Keratinocyte (primary cell): ENCODE results near the gene APLP2. TPM values are rescaled to one million over a fixed set of nuclear protein-coding genes. Genes with fewer than 3 reads are reported as not detected.
A peak's percentile ranks its signal among the peaks of the same experiment; 100 is the strongest.

Experiments
- DNase-seq: peaks from one replicate; pipeline ENCODE4 v3.0.0-alpha.2; 2011; ENCODE audit warnings: low read depth, missing footprints, low spot score
- FAIRE-seq: peaks from 2 replicates; lab custom pipeline; 2011; peaks lifted over from hg19 to GRCh38; lab: Jason Lieb, UNC
- H2AFZ ChIP-seq: 2 replicates; pipeline ENCODE4 v1.6.0; 2012; ENCODE audit warnings: low read length, control low read depth, inconsistent platforms; ENCODE audit not compliant: control insufficient read depth
- H3K27ac ChIP-seq: 2 replicates; pipeline ENCODE4 v1.5.1; 2011; ENCODE audit warnings: low read length; ENCODE audit not compliant: control insufficient read depth, insufficient read depth
- H3K27me3 ChIP-seq: 3 replicates; pipeline ENCODE4 v1.6.0; 2011; ENCODE audit warnings: low read length; ENCODE audit not compliant: control insufficient read depth, insufficient read depth; ENCODE audit errors: extremely low read depth
- H3K36me3 ChIP-seq, 2 experiments: 2 replicates in 1 of 2; 3 replicates in 1 of 2; pipeline ENCODE4 v1.5.1; 2011; ENCODE audit warnings: low read length in 2 of 2, mild to moderate bottlenecking in 1 of 2; ENCODE audit not compliant: control insufficient read depth in 2 of 2, insufficient read depth in 2 of 2; ENCODE audit errors: extremely low read depth in 1 of 2
- H3K4me1 ChIP-seq: 3 replicates; pipeline ENCODE4 v1.5.1; 2011; ENCODE audit warnings: low read length; ENCODE audit not compliant: control insufficient read depth, insufficient read depth; ENCODE audit errors: extremely low read depth
- H3K4me2 ChIP-seq: 3 replicates; pipeline ENCODE4 v1.6.0; 2011; ENCODE audit warnings: low read depth, low read length; ENCODE audit not compliant: control insufficient read depth, insufficient read depth; ENCODE audit errors: extremely low read depth
- H3K4me3 ChIP-seq, 3 experiments: fragments of 200-600 bp in 1 of 3; sonication (generic) in 1 of 3; 2 replicates in 2 of 3; 3 replicates in 1 of 3; pipeline ENCODE4 v1.5.1; 2011 to 2016; ENCODE audit warnings: low read length in 3 of 3, mild to moderate bottlenecking in 3 of 3, control low read depth in 2 of 3, inconsistent platforms in 1 of 3, low read depth in 1 of 3, mixed read lengths in 1 of 3, mixed run types in 1 of 3, moderate library complexity in 1 of 3; ENCODE audit not compliant: control insufficient read depth in 2 of 3, insufficient read depth in 2 of 3; ENCODE audit errors: extremely low read depth in 1 of 3
- H3K79me2 ChIP-seq: 2 replicates; pipeline ENCODE4 v1.6.0; 2012; ENCODE audit warnings: low read length; ENCODE audit not compliant: control insufficient read depth, insufficient read depth
- H3K9ac ChIP-seq: 3 replicates; pipeline ENCODE4 v1.6.0; 2011; ENCODE audit warnings: low read length; ENCODE audit not compliant: control insufficient read depth, insufficient read depth; ENCODE audit errors: extremely low read depth
- H3K9me1 ChIP-seq: 3 replicates; pipeline ENCODE4 v1.6.0; 2011; ENCODE audit warnings: low read length; ENCODE audit not compliant: control insufficient read depth, insufficient read depth; ENCODE audit errors: extremely low read depth
- H3K9me3 ChIP-seq: 2 replicates; pipeline ENCODE4 v1.5.1; 2012; ENCODE audit warnings: low read depth, low read length; ENCODE audit not compliant: control insufficient read depth
- H4K20me1 ChIP-seq: 3 replicates; pipeline ENCODE4 v1.6.0; 2011; ENCODE audit warnings: low read length; ENCODE audit not compliant: control insufficient read depth, insufficient read depth; ENCODE audit errors: extremely low read depth
- CTCF ChIP-seq, 3 experiments: IDR thresholded peaks in 1 of 3; conservative IDR thresholded peaks in 1 of 3; optimal IDR thresholded peaks in 1 of 3; 2 replicates in 2 of 3; 3 replicates in 1 of 3; pipeline versions ENCODE3 to v1.5.1; 2011; ENCODE audit warnings: low read length in 3 of 3, mild to moderate bottlenecking in 3 of 3, moderate library complexity in 2 of 3, control low read depth in 1 of 3, inconsistent platforms in 1 of 3; ENCODE audit not compliant: insufficient read depth in 2 of 3; ENCODE audit errors: extremely low read depth in 1 of 3
- EZH2 ChIP-seq: IDR thresholded peaks from one replicate; pipeline ENCODE4 v1.6.1; 2012; ENCODE audit warnings: inconsistent platforms, mild to moderate bottlenecking, low read length, moderate library complexity
- dilution Hi-C: fragments of 300-500 bp; cut with MboI; formaldehyde crosslinking; loops from one replicate; pipeline ENCODE4 v1.7.0; 2020; ENCODE audit warnings: low sequenced_read_pairs; ENCODE audit not compliant: extremely low pct_ligation_motif_present
- polyA plus RNA-seq, 5 experiments: library from polyadenylated mRNA; depleted of rRNA in 3 of 5; stranded (reverse) in 3 of 5; stranded (forward) in 1 of 5; unstranded in 1 of 5; fragments of >200 nt; gene quantifications; 1 replicate in 1 of 5; 2 replicates in 3 of 5; 3 replicates in 1 of 5; pipeline versions ENCODE4 v1.2.1 to v1.2.3, GENCODE V29; 2011 to 2012; ENCODE audit warnings: missing spikeins in 2 of 5, low read depth in 1 of 5, low replicate concordance in 1 of 5

APLP2 gene
- polyA plus RNA-seq, 1 donor (not counting 4 experiments of a cell fraction or from before 2014, with no cell fraction given): 531 TPM

- Histone ChIP-seq H3K36me3 (peaks cover 0 to 2% of the 10 kb centered on the region in 2 experiments), H3K9ac (no peak overlapping the region), H3K4me1 (peaks cover 58% of the 10 kb centered on the region), H3K9me3 (no peaks in the 10 kb centered on the region), H4K20me1 (peaks cover 17% of the 10 kb centered on the region), H3K9me1 (peaks cover 8% of the 10 kb centered on the region), H3K79me2 (peaks cover 70% of the 10 kb centered on the region), H3K27ac (no peak overlapping the region), H3K27me3 (peaks cover under 1% of the 10 kb centered on the region), H2AFZ (no peak overlapping the region), H3K4me2 (no peak overlapping the region), H3K4me3 (no peak overlapping the region)
- no peak for DNase-seq
- FAIRE-seq: no peak
- TF ChIP-seq EZH2 (no peak), CTCF (optimal IDR thresholded peaks at IDR 0.05 in 1 of 3, IDR thresholded peaks at IDR 0.05 in 1 of 3, conservative IDR thresholded peaks at IDR 0.05 in 1 of 3; ENCODE audit: extremely low read depth in 1 of 3, insufficient read depth in 2 of 3, low read length in 3 of 3) (no peak)
- dilution Hi-C loops: no loop called here
Observed at GRCh38 chr11:130164221-130164570, 94.5 kb downstream of the APLP2 start.

GRCh38 chr11:130165601-130166456, 96.1 kb downstream of the APLP2 start:
- DNase-seq: no peak
- peak overlapping the region in 1 of 3 experiments; percentile 1 for H3K4me3 ChIP-seq
- H3K4me2 ChIP-seq: peak overlapping the region; percentile 50
- no peaks in the 10 kb centered on the region for H3K27me3 ChIP-seq
- peak overlapping the region; percentile 81 for H3K27ac ChIP-seq
- H3K36me3 ChIP-seq: peaks cover 0 to 2% of the 10 kb centered on the region in 2 experiments
- H3K9ac ChIP-seq: peak overlapping the region; percentile 23
- FAIRE-seq: peak; percentile 48
- dilution Hi-C loops: no loop called here
- H3K79me2 ChIP-seq: peaks cover 78% of the 10 kb centered on the region
- peaks cover 55% of the 10 kb centered on the region for H3K4me1 ChIP-seq
- no peaks in the 10 kb centered on the region for H3K9me3 ChIP-seq
- peaks cover 17% of the 10 kb centered on the region for H4K20me1 ChIP-seq
- TF ChIP-seq CTCF (optimal IDR thresholded peaks at IDR 0.05 in 1 of 3, IDR thresholded peaks at IDR 0.05 in 1 of 3, conservative IDR thresholded peaks at IDR 0.05 in 1 of 3; ENCODE audit: extremely low read depth in 1 of 3, insufficient read depth in 2 of 3, low read length in 3 of 3) (no peak), EZH2 (no peak)
- H3K9me1 ChIP-seq: peaks cover 10% of the 10 kb centered on the region
- H2AFZ ChIP-seq: no peak overlapping the region
